Panc1 (cell line): ENCODE data around the gene NTRK3.

Experiments
- POLR2AphosphoS5 ChIP-seq: IDR thresholded peaks from 2 replicates; pipeline ENCODE4 v1.6.1; 2012; ENCODE audit warnings: mild to moderate bottlenecking, low read depth, low read length, moderate library complexity
- SIN3A ChIP-seq: IDR thresholded peaks from 2 replicates; pipeline ENCODE4 v1.6.1; 2012; ENCODE audit warnings: low read depth, mild to moderate bottlenecking, low read length, moderate library complexity, borderline replicate concordance; ENCODE audit not compliant: insufficient read depth
- TCF7L2 ChIP-seq: IDR thresholded peaks from 2 replicates; pipeline ENCODE4 v1.6.1; 2011; ENCODE audit warnings: mild to moderate bottlenecking, low read depth, low read length, inconsistent platforms
- TF ChIP-seq, protein P1 (sequence below): fragments of 450-650 bp; IDR thresholded peaks from 2 replicates; pipeline ENCODE4 v1.5.1; 2017; ENCODE audit warnings: mild to moderate bottlenecking
- TF ChIP-seq, protein P2 (sequence below), 2 experiments: IDR thresholded peaks; 2 replicates each; pipeline ENCODE4 v1.6.1; 2011 to 2012; ENCODE audit warnings: low read depth in 2 of 2, control low read depth in 1 of 2, low read length in 1 of 2, mild to moderate bottlenecking in 1 of 2, moderate library complexity in 1 of 2; ENCODE audit not compliant: insufficient read depth in 1 of 2

DNA sequence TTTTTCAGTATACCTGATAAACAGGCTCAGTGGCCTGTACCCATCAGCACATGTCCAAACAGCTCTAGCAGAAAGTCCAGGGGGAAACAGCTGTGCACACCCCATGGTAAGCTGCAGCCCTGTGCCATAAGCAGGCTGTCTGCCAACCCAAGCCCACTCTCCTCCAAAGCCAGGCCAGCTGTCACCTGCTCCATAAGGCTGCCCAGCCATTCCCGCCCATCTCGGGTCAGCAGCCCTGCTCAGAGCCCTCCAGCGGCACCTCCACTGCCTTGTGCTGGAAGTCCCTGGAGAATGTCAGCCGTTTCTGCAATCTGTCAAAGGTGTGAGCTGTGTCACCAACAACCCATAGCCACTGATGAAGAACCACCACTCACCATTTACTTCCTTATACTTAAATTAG lies 82.0 kb downstream of the NTRK3 start:
- TF ChIP-seq, protein P1, sequence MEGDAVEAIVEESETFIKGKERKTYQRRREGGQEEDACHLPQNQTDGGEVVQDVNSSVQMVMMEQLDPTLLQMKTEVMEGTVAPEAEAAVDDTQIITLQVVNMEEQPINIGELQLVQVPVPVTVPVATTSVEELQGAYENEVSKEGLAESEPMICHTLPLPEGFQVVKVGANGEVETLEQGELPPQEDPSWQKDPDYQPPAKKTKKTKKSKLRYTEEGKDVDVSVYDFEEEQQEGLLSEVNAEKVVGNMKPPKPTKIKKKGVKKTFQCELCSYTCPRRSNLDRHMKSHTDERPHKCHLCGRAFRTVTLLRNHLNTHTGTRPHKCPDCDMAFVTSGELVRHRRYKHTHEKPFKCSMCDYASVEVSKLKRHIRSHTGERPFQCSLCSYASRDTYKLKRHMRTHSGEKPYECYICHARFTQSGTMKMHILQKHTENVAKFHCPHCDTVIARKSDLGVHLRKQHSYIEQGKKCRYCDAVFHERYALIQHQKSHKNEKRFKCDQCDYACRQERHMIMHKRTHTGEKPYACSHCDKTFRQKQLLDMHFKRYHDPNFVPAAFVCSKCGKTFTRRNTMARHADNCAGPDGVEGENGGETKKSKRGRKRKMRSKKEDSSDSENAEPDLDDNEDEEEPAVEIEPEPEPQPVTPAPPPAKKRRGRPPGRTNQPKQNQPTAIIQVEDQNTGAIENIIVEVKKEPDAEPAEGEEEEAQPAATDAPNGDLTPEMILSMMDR, result no peak
- TF ChIP-seq POLR2AphosphoS5, result no peak
- TF ChIP-seq, protein P2, sequence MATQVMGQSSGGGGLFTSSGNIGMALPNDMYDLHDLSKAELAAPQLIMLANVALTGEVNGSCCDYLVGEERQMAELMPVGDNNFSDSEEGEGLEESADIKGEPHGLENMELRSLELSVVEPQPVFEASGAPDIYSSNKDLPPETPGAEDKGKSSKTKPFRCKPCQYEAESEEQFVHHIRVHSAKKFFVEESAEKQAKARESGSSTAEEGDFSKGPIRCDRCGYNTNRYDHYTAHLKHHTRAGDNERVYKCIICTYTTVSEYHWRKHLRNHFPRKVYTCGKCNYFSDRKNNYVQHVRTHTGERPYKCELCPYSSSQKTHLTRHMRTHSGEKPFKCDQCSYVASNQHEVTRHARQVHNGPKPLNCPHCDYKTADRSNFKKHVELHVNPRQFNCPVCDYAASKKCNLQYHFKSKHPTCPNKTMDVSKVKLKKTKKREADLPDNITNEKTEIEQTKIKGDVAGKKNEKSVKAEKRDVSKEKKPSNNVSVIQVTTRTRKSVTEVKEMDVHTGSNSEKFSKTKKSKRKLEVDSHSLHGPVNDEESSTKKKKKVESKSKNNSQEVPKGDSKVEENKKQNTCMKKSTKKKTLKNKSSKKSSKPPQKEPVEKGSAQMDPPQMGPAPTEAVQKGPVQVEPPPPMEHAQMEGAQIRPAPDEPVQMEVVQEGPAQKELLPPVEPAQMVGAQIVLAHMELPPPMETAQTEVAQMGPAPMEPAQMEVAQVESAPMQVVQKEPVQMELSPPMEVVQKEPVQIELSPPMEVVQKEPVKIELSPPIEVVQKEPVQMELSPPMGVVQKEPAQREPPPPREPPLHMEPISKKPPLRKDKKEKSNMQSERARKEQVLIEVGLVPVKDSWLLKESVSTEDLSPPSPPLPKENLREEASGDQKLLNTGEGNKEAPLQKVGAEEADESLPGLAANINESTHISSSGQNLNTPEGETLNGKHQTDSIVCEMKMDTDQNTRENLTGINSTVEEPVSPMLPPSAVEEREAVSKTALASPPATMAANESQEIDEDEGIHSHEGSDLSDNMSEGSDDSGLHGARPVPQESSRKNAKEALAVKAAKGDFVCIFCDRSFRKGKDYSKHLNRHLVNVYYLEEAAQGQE (IDR thresholded peaks at IDR 0.05; ENCODE audit: insufficient read depth in 1 of 2, low read depth in 2 of 2, low read length in 1 of 2), result no peak
- no peak for TF ChIP-seq TCF7L2
- no peak for TF ChIP-seq SIN3A
